NT2/D1 (cell line): ENCODE measurements around the gene CCZ1.
"Not testable (repeated sequence)": the region's sequence is repeated elsewhere in the genome, so short reads cannot be mapped to it uniquely, and the experiment has no call there.

Experiments used
- DNase-seq: peaks from one replicate; pipeline ENCODE4 v3.0.0-alpha.2; 2011; ENCODE audit warnings: low read depth, low spot score
- H3K27me3 ChIP-seq: 2 replicates; pipeline ENCODE4 v1.6.0; 2011; ENCODE audit warnings: mild to moderate bottlenecking; ENCODE audit not compliant: insufficient read length, insufficient read depth
- H3K36me3 ChIP-seq: 2 replicates; pipeline ENCODE4 v1.6.1; 2011; ENCODE audit warnings: mild to moderate bottlenecking, low read length, mixed read lengths; ENCODE audit not compliant: insufficient read depth, insufficient read length
- H3K4me1 ChIP-seq: 2 replicates; pipeline ENCODE4 v1.5.1; 2011; ENCODE audit not compliant: insufficient read depth, insufficient read length
- H3K4me3 ChIP-seq: 2 replicates; pipeline ENCODE4 v1.5.1; 2011; ENCODE audit warnings: low read depth; ENCODE audit not compliant: insufficient read length
- H3K9ac ChIP-seq: 2 replicates; pipeline ENCODE4 v1.6.0; 2011; ENCODE audit warnings: low read depth; ENCODE audit not compliant: insufficient read length
- H3K9me3 ChIP-seq: 2 replicates; pipeline ENCODE4 v1.5.1; 2011; ENCODE audit warnings: mild to moderate bottlenecking, low read length; ENCODE audit not compliant: insufficient read depth

Gene CCZ1

GRCh38 chr7:5931905-5932644 lies 33.5 kb downstream of the CCZ1 start:
- not testable (repeated sequence) for H3K4me3 ChIP-seq, H3K27me3 ChIP-seq, DNase-seq, H3K9ac ChIP-seq, H3K36me3 ChIP-seq, H3K4me1 ChIP-seq, H3K9me3 ChIP-seq

GRCh38 chr7:5934945-5935450 lies 36.5 kb downstream of the CCZ1 start:
- H3K36me3 ChIP-seq, H3K4me3 ChIP-seq, H3K27me3 ChIP-seq, H3K4me1 ChIP-seq, H3K9me3 ChIP-seq, H3K9ac ChIP-seq, DNase-seq: not testable (repeated sequence)

DNA sequence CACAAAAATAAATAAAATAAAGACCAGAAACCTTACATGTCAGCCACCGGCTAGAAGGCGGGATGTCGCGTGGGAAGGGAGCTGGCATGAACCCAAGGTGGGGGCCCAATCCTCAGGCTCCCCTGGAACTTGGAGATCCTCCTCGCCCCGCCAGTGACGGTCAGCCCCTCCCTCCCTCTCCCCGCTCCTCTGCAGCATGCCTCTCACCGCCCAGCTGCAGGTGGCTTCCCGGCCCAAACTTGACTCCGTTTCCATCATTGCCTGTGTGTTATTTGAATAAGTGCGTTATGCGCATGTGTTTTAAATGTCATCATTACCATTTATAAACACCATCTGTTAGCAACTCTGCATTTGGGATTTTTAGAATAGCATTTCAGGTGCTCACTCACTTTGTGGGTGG lies 64.7 kb downstream of the CCZ1 start:
- H3K27me3 ChIP-seq, H3K36me3 ChIP-seq, H3K9me3 ChIP-seq, H3K9ac ChIP-seq, H3K4me3 ChIP-seq, DNase-seq, H3K4me1 ChIP-seq: not testable (repeated sequence)

- not testable (repeated sequence) for DNase-seq
Measured at GRCh38 chr7:5963810-5964209, 65.3 kb downstream of the CCZ1 start.

GRCh38 chr7:5970347-5970911 lies 71.9 kb downstream of the CCZ1 start, which contains the start of gene RSPH10B:
Gene RSPH10B, minus strand, starts transcription at chr7:5970689. Its CDS starts 3,573 bp downstream, at chr7:5967116.
- DNase-seq, H3K9me3 ChIP-seq, H3K9ac ChIP-seq, H3K27me3 ChIP-seq, H3K36me3 ChIP-seq, H3K4me3 ChIP-seq, H3K4me1 ChIP-seq: not testable (repeated sequence)

More at GRCh38 chr7:5963810-5964209, 65.3 kb downstream of the CCZ1 start:
- not testable (repeated sequence) for H3K9ac ChIP-seq, H3K4me1 ChIP-seq, H3K27me3 ChIP-seq, H3K9me3 ChIP-seq, H3K36me3 ChIP-seq, H3K4me3 ChIP-seq

- not testable (repeated sequence) for H3K4me1 ChIP-seq, H3K9me3 ChIP-seq, DNase-seq, H3K4me3 ChIP-seq, H3K9ac ChIP-seq, H3K27me3 ChIP-seq, H3K36me3 ChIP-seq
Measured at GRCh38 chr7:5973580-5973979, 75.0 kb downstream of the CCZ1 start.
